ENCODE data around the gene KLHL22.
A peak's percentile ranks its signal among the peaks of the same experiment; 100 is the strongest.

The KLHL22 gene

DNA sequence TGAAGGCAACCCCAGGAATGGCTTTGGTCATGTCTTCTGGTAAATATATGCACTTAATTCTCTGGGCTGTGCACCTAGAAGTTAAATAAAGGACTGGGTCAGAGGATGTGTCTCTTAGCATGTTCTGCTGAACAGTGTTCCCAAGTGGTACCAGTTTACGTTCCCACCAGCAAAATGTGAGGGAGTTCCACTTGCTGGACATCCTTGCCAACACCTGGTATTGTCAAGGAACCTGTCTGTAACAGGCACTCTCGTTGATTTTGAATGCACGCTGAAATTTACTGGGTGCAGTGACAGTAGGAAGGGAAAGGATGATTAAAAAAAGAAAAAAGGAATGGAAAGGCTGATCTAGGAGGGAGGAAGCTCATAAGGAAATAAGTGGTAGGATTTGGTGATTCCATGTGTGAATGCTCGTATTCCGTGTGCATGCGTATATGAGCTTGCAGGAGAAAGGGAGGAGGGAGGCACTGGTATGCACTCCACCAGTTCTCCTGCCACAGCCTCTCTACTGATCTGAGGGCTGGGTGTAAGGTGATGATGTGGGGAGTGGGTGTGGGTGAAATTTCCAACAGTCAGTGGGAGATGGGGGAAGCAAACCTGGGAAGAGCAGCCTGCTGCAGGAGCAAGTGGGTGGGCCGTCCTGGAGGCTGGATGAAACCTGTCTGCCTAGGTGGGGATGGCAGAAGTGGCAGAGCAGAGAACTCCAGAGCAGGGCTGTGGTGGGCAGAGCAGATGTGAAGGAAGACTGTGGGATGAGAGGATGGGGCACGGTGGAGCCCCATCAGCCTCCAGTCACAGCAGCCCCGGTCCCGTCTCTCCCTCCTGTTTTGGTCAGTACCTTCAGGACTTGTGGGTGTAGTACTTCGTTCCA, 26.8 kb upstream of the KLHL22 start:
- Histone ChIP-seq H3K9me3 (ENCODE audit: insufficient read depth, low read depth, low read length) (no peaks in the 10 kb centered on the region), H4K91ac (ENCODE audit: low read depth, low read length) (no peak overlapping the region), H4K8ac (ENCODE audit: low read depth, low read length) (no peak overlapping the region), H3K18ac (ENCODE audit: low read length) (peak overlapping the region; percentile 17), H3K4me2 (ENCODE audit: low read length) (no peak overlapping the region), H3K36me3 (ENCODE audit: control insufficient read depth in 1 of 2, insufficient read depth in 2 of 2, low read length in 2 of 2) (peaks cover 24 to 31% of the 10 kb centered on the region in 2 experiments), H2AK5ac (ENCODE audit: low read length) (no peak overlapping the region), H3K9ac (ENCODE audit: low read length) (no peak overlapping the region), H2BK5ac (ENCODE audit: low read depth, low read length, poor library complexity) (no peak overlapping the region), H3K23ac (ENCODE audit: low read length) (no peak overlapping the region), H3K79me1 (ENCODE audit: low read length) (peaks cover 4% of the 10 kb centered on the region), H3K4me1 (ENCODE audit: control insufficient read depth in 1 of 2, insufficient read depth in 2 of 2, low read length in 2 of 2) (peaks cover 5% of the 10 kb centered on the region in 2 experiments), H3K27me3 (ENCODE audit: insufficient read depth, low read length) (no peaks in the 10 kb centered on the region), H3K79me2 (ENCODE audit: control insufficient read depth, insufficient read depth, low read length, poor library complexity) (peaks cover 11% of the 10 kb centered on the region), H2AFZ (ENCODE audit: insufficient read depth, low read length, poor library complexity) (no peak overlapping the region), H2BK120ac (ENCODE audit: insufficient read depth, low read length, poor library complexity) (no peak overlapping the region), H4K12ac (ENCODE audit: low read depth, low read length) (no peak overlapping the region), H2BK12ac (ENCODE audit: low read length) (no peak overlapping the region), H3K27ac (ENCODE audit: low read depth, low read length) (no peak overlapping the region), H3K4ac (ENCODE audit: low read depth, low read length) (peak overlapping the region; percentile 64), H3K4me3 (ENCODE audit: low read depth, low read length) (no peak overlapping the region), H3K14ac (ENCODE audit: low read length) (no peak overlapping the region)
- no CpG with 5 or more reads among the region's 11 CpGs for WGBS (ENCODE audit: extremely low coverage, insufficient coverage, insufficient read length)
- DNase-seq = no peak

GRCh38 chr22:20520093-20520511, 24.5 kb upstream of the KLHL22 start:
- Histone ChIP-seq H3K18ac (ENCODE audit: low read length) (peak overlapping the region; percentile 22), H2BK5ac (ENCODE audit: low read depth, low read length, poor library complexity) (no peak overlapping the region), H3K4me1 (ENCODE audit: control insufficient read depth in 1 of 2, insufficient read depth in 2 of 2, low read length in 2 of 2) (peaks cover under 1 to 6% of the 10 kb centered on the region in 2 experiments), H4K91ac (ENCODE audit: low read depth, low read length) (no peak overlapping the region), H3K4me2 (ENCODE audit: low read length) (no peak overlapping the region), H3K9ac (ENCODE audit: low read length) (no peak overlapping the region), H3K79me2 (ENCODE audit: control insufficient read depth, insufficient read depth, low read length, poor library complexity) (peaks cover 13% of the 10 kb centered on the region), H2BK120ac (ENCODE audit: insufficient read depth, low read length, poor library complexity) (no peak overlapping the region), H3K4ac (ENCODE audit: low read depth, low read length) (peak overlapping the region; percentile 26), H3K23ac (ENCODE audit: low read length) (no peak overlapping the region), H3K27ac (ENCODE audit: low read depth, low read length) (no peak overlapping the region), H3K9me3 (ENCODE audit: insufficient read depth, low read depth, low read length) (no peaks in the 10 kb centered on the region), H2AK5ac (ENCODE audit: low read length) (no peak overlapping the region), H3K36me3 (ENCODE audit: control insufficient read depth in 1 of 2, insufficient read depth in 2 of 2, low read length in 2 of 2) (peaks cover 23 to 34% of the 10 kb centered on the region in 2 experiments), H2BK12ac (ENCODE audit: low read length) (no peak overlapping the region), H3K27me3 (ENCODE audit: insufficient read depth, low read length) (no peaks in the 10 kb centered on the region), H4K8ac (ENCODE audit: low read depth, low read length) (no peak overlapping the region), H4K12ac (ENCODE audit: low read depth, low read length) (no peak overlapping the region), H3K4me3 (ENCODE audit: low read depth, low read length) (no peak overlapping the region), H2AFZ (ENCODE audit: insufficient read depth, low read length, poor library complexity) (no peak overlapping the region), H3K79me1 (ENCODE audit: low read length) (no peaks in the 10 kb centered on the region), H3K14ac (ENCODE audit: low read length) (no peak overlapping the region)
- no CpG with 5 or more reads among the region's 7 CpGs for WGBS (ENCODE audit: extremely low coverage, insufficient coverage, insufficient read length)
- DNase-seq = peak in 1 of 2 donors; percentile 18

DNA sequence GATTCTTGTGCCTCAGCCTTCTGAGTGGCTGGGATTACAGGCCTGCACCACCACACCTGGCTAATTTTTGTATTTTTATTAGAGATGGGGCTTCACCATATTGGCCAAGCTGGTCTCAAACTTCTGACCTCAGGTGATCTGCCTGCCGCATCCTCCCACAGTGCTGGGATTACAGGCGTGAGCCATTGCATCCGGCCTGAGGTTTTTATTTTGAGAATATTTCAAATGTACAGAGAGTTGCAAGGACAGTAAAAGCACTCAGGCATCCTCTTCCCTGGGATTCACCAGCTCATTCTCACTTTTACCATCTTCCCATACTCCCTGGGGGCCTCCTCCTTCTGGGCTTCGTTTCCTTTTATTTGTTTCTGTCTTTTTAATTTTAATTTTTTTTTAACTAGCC, 24.0 kb upstream of the KLHL22 start:
- H4K8ac ChIP-seq (ENCODE audit: low read depth, low read length) = no peak overlapping the region

GRCh38 chr22:20517841-20518592, 22.4 kb upstream of the KLHL22 start:
- Histone ChIP-seq H3K18ac (ENCODE audit: low read length) (no peak overlapping the region), H2AFZ (ENCODE audit: insufficient read depth, low read length, poor library complexity) (no peak overlapping the region), H4K8ac (ENCODE audit: low read depth, low read length) (no peak overlapping the region), H3K79me2 (ENCODE audit: control insufficient read depth, insufficient read depth, low read length, poor library complexity) (peaks cover 15% of the 10 kb centered on the region), H4K12ac (ENCODE audit: low read depth, low read length) (no peak overlapping the region), H3K4ac (ENCODE audit: low read depth, low read length) (peak overlapping the region; percentile 41), H3K23ac (ENCODE audit: low read length) (no peak overlapping the region), H2BK120ac (ENCODE audit: insufficient read depth, low read length, poor library complexity) (no peak overlapping the region), H2BK5ac (ENCODE audit: low read depth, low read length, poor library complexity) (no peak overlapping the region), H4K91ac (ENCODE audit: low read depth, low read length) (no peak overlapping the region), H3K36me3 (ENCODE audit: control insufficient read depth in 1 of 2, insufficient read depth in 2 of 2, low read length in 2 of 2) (peaks cover 27 to 40% of the 10 kb centered on the region in 2 experiments), H3K9me3 (ENCODE audit: insufficient read depth, low read depth, low read length) (no peaks in the 10 kb centered on the region), H3K4me2 (ENCODE audit: low read length) (no peak overlapping the region), H3K4me3 (ENCODE audit: low read depth, low read length) (no peak overlapping the region), H3K4me1 (ENCODE audit: control insufficient read depth in 1 of 2, insufficient read depth in 2 of 2, low read length in 2 of 2) (peaks cover 8 to 17% of the 10 kb centered on the region in 2 experiments), H3K9ac (ENCODE audit: low read length) (no peak overlapping the region), H2AK5ac (ENCODE audit: low read length) (no peak overlapping the region), H2BK12ac (ENCODE audit: low read length) (no peak overlapping the region), H3K27me3 (ENCODE audit: insufficient read depth, low read length) (no peaks in the 10 kb centered on the region), H3K79me1 (ENCODE audit: low read length) (no peaks in the 10 kb centered on the region), H3K27ac (ENCODE audit: low read depth, low read length) (no peak overlapping the region), H3K14ac (ENCODE audit: low read length) (no peak overlapping the region)
- no CpG with 5 or more reads among the region's 13 CpGs for WGBS (ENCODE audit: extremely low coverage, insufficient coverage, insufficient read length)
- DNase-seq = no peak

More for the DNA sequence above, 24.0 kb upstream of the KLHL22 start:
- Histone ChIP-seq H3K4me1 (ENCODE audit: control insufficient read depth in 1 of 2, insufficient read depth in 2 of 2, low read length in 2 of 2) (peaks cover 6 to 12% of the 10 kb centered on the region in 2 experiments), H2AK5ac (ENCODE audit: low read length) (no peak overlapping the region), H2BK120ac (ENCODE audit: insufficient read depth, low read length, poor library complexity) (no peak overlapping the region), H3K9me3 (ENCODE audit: insufficient read depth, low read depth, low read length) (no peaks in the 10 kb centered on the region), H3K9ac (ENCODE audit: low read length) (no peak overlapping the region), H3K14ac (ENCODE audit: low read length) (no peak overlapping the region), H3K79me1 (ENCODE audit: low read length) (no peaks in the 10 kb centered on the region), H2AFZ (ENCODE audit: insufficient read depth, low read length, poor library complexity) (no peak overlapping the region), H3K4ac (ENCODE audit: low read depth, low read length) (peak overlapping the region; percentile 26), H3K4me2 (ENCODE audit: low read length) (no peak overlapping the region), H4K91ac (ENCODE audit: low read depth, low read length) (no peak overlapping the region), H3K36me3 (ENCODE audit: control insufficient read depth in 1 of 2, insufficient read depth in 2 of 2, low read length in 2 of 2) (peaks cover 24 to 38% of the 10 kb centered on the region in 2 experiments), H3K4me3 (ENCODE audit: low read depth, low read length) (no peak overlapping the region), H4K12ac (ENCODE audit: low read depth, low read length) (no peak overlapping the region), H3K27ac (ENCODE audit: low read depth, low read length) (no peak overlapping the region), H3K27me3 (ENCODE audit: insufficient read depth, low read length) (no peaks in the 10 kb centered on the region), H3K79me2 (ENCODE audit: control insufficient read depth, insufficient read depth, low read length, poor library complexity) (peaks cover 15% of the 10 kb centered on the region), H3K18ac (ENCODE audit: low read length) (no peak overlapping the region), H3K23ac (ENCODE audit: low read length) (no peak overlapping the region), H2BK12ac (ENCODE audit: low read length) (no peak overlapping the region), H2BK5ac (ENCODE audit: low read depth, low read length, poor library complexity) (no peak overlapping the region)
- no CpG with 5 or more reads among the region's 4 CpGs for WGBS (ENCODE audit: extremely low coverage, insufficient coverage, insufficient read length)
- no peak for DNase-seq

Data from trophoblast cell (in vitro differentiated cells and primary cell).